ENCODE results near the gene LONRF3. TPM values are rescaled to one million over a fixed set of nuclear protein-coding genes. Genes with fewer than 3 reads are reported as not detected.

Gene LONRF3
- total and polyA plus RNA-seq, 8 donors = 3.0 to 23.0 (median 3.9) TPM

DNA sequence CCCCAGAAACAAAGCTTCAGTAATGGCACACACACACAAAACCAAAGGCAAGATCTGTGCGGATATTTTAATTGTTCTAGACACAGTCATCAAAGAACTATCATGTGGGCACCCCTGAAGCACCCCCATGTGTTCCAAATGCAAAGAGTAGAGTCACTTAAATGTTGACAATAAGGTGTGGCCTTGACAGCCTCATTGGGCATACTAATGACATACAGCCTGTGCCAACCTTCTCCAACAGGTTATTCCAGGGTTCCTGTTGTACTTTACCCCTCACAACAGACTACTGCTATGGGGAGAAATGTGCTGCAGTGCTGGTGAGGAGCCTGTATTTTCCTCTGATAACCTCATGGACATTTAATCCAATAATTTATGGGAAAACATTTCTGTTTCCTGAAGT is 68.6 kb downstream of the LONRF3 start:
- no peak for ATAC-seq
- intact Hi-C loops (cut with DNase I) = no loop called here
- H3K4me3 ChIP-seq = no peak overlapping the region
- TF ChIP-seq, protein P1, sequence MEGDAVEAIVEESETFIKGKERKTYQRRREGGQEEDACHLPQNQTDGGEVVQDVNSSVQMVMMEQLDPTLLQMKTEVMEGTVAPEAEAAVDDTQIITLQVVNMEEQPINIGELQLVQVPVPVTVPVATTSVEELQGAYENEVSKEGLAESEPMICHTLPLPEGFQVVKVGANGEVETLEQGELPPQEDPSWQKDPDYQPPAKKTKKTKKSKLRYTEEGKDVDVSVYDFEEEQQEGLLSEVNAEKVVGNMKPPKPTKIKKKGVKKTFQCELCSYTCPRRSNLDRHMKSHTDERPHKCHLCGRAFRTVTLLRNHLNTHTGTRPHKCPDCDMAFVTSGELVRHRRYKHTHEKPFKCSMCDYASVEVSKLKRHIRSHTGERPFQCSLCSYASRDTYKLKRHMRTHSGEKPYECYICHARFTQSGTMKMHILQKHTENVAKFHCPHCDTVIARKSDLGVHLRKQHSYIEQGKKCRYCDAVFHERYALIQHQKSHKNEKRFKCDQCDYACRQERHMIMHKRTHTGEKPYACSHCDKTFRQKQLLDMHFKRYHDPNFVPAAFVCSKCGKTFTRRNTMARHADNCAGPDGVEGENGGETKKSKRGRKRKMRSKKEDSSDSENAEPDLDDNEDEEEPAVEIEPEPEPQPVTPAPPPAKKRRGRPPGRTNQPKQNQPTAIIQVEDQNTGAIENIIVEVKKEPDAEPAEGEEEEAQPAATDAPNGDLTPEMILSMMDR (IDR thresholded peaks at IDR 0.05) = no peak
- H3K27ac ChIP-seq = no peak overlapping the region
- no peaks in the 10 kb centered on the region for H3K27me3 ChIP-seq
- no peaks in the 10 kb centered on the region for H3K36me3 ChIP-seq
- no peaks in the 10 kb centered on the region for H3K9me3 ChIP-seq
- DNase-seq = no peak
- H3K4me1 ChIP-seq = peaks cover 0 to 8% of the 10 kb centered on the region in 2 donors

GRCh38 chrX:119045884-119046283 is 71.5 kb downstream of the LONRF3 start:
- no peak for DNase-seq
- H3K4me1 ChIP-seq = peaks cover 0 to 2% of the 10 kb centered on the region in 2 donors
- H3K27me3 ChIP-seq = no peaks in the 10 kb centered on the region
- H3K27ac ChIP-seq = no peak overlapping the region
- TF ChIP-seq, protein P1 (IDR thresholded peaks at IDR 0.05) = no peak
- no peaks in the 10 kb centered on the region for H3K36me3 ChIP-seq
- intact Hi-C loops (cut with DNase I) = no loop called here
- no peak overlapping the region for H3K4me3 ChIP-seq
- H3K9me3 ChIP-seq = no peaks in the 10 kb centered on the region
- no peak for ATAC-seq

DNA sequence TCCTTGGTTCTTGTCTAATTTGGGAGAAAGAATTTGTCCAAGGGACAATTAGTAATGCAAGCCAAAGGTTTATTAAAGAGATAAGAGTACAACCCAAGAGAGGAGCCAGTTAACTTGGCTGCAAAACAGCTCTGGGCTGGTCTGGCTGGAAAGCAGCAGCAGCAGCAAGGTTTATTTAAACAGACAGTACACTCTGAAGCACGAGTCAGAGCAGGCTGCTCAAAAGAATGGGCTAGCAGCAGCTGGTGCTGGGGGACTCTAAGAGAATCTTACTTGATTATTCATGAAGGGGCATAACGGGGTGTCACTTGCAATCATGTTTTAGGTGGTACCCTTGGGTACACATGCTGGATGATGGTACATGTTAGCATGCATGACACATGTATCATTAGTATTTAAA is 81.3 kb downstream of the LONRF3 start:
- TF ChIP-seq, protein P1 (IDR thresholded peaks at IDR 0.05) = no peak
- ATAC-seq (peak; percentile 26), DNase-seq (no peak)
- H3K27ac ChIP-seq = no peak overlapping the region
- H3K36me3 ChIP-seq = no peaks in the 10 kb centered on the region
- no peaks in the 10 kb centered on the region for H3K9me3 ChIP-seq
- peaks cover 0 to 12% of the 10 kb centered on the region in 2 donors for H3K27me3 ChIP-seq
- H3K4me1 ChIP-seq = no peaks in the 10 kb centered on the region
- intact Hi-C loops (cut with DNase I) = no loop called here
- H3K4me3 ChIP-seq = no peak overlapping the region

- H3K4me1 ChIP-seq = no peaks in the 10 kb centered on the region
- no peaks in the 10 kb centered on the region for H3K36me3 ChIP-seq
- peak in 1 of 4 donors; percentile 12 for DNase-seq
- peak; percentile 69 for ATAC-seq
- no peak overlapping the region for H3K4me3 ChIP-seq
- intact Hi-C loops (cut with DNase I) = no loop called here
- no peak overlapping the region for H3K27ac ChIP-seq
- TF ChIP-seq, protein P1 (IDR thresholded peaks at IDR 0.05) = no peak
- H3K27me3 ChIP-seq = peaks cover 0 to 14% of the 10 kb centered on the region in 2 donors
- H3K9me3 ChIP-seq = no peaks in the 10 kb centered on the region
Observed at GRCh38 chrX:119062750-119063374, 88.4 kb downstream of the LONRF3 start.

- intact Hi-C loops (cut with DNase I) = no loop called here
- TF ChIP-seq, protein P1 (IDR thresholded peaks at IDR 0.05) = no peak
- Histone ChIP-seq H3K27ac (no peak overlapping the region), H3K9me3 (no peaks in the 10 kb centered on the region), H3K4me1 (no peaks in the 10 kb centered on the region), H3K27me3 (peaks cover 0 to 14% of the 10 kb centered on the region in 2 donors), H3K4me3 (no peak overlapping the region), H3K36me3 (no peaks in the 10 kb centered on the region)
- ATAC-seq (no peak), DNase-seq (no peak)
Observed at GRCh38 chrX:119063428-119063827, 89.0 kb downstream of the LONRF3 start.
